IPS-NIHi7 (cell line): ENCODE data around the gene HBA1.
"Not testable (repeated sequence)": the region's sequence is repeated elsewhere in the genome, so short reads cannot be mapped to it uniquely, and the experiment has no call there.

Source experiments
- DNase-seq: peaks from one replicate; pipeline ENCODE4 v3.0.0; 2012; ENCODE audit warnings: mixed read lengths; ENCODE audit errors: extremely low spot score

Gene HBA1

GRCh38 chr16:176477-177382 lies at the start of gene HBA1:
TSS of gene HBA1 (plus strand) at chr16:176680. CDS start at chr16:176717, 37 bp downstream.
- not testable (repeated sequence) for DNase-seq

- no peak for DNase-seq
These were observed 47.4 kb upstream of the HBA1 start for GRCh38 chr16:129075-129474.

- DNase-seq = no peak
These were observed 45.8 kb upstream of the HBA1 start for GRCh38 chr16:130533-131173.

GRCh38 chr16:132120-132519 lies 44.4 kb upstream of the HBA1 start:
- DNase-seq = no peak

GRCh38 chr16:133716-134115 lies 42.8 kb upstream of the HBA1 start:
- no peak for DNase-seq

GRCh38 chr16:138049-138417 lies 38.4 kb upstream of the HBA1 start:
- peak; percentile 51 for DNase-seq

GRCh38 chr16:140175-140857 lies 36.2 kb upstream of the HBA1 start:
- DNase-seq = no peak

GRCh38 chr16:142405-142967 lies 34.0 kb upstream of the HBA1 start:
- no peak for DNase-seq

- no peak for DNase-seq
These were observed 33.4 kb upstream of the HBA1 start for GRCh38 chr16:143047-143446.

- DNase-seq = no peak
These were observed 33.0 kb upstream of the HBA1 start for GRCh38 chr16:143456-143855.

GRCh38 chr16:144797-145252 lies 31.7 kb upstream of the HBA1 start:
- DNase-seq = no peak

- no peak for DNase-seq
These were observed 29.8 kb upstream of the HBA1 start for GRCh38 chr16:146646-147045.

GRCh38 chr16:149024-149660 lies 27.3 kb upstream of the HBA1 start:
- DNase-seq = no peak

GRCh38 chr16:152141-153128 lies 24.0 kb upstream of the HBA1 start, which contains the start of gene HBZ:
TSS of gene HBZ (plus strand) at chr16:152644. CDS start at chr16:152910, 266 bp downstream.
- DNase-seq = no peak

- DNase-seq = not testable (repeated sequence)
These were observed 23.4 kb upstream of the HBA1 start for GRCh38 chr16:153129-153521.

- not testable (repeated sequence) for DNase-seq
These were observed 22.8 kb upstream of the HBA1 start for GRCh38 chr16:153550-154216.

GRCh38 chr16:154217-155030 lies 22.1 kb upstream of the HBA1 start:
- peak; percentile 55 for DNase-seq

GRCh38 chr16:155031-155398 lies 21.5 kb upstream of the HBA1 start:
- no peak for DNase-seq
